T-helper 17 cell (primary cell): ENCODE results near the gene KBTBD8. TPM values are rescaled to one million over a fixed set of nuclear protein-coding genes. Genes with fewer than 3 reads are reported as not detected.

ENCODE experiments used
- ATAC-seq: fragments of 150-1000 bp; cut with Tn5 transposase; 2 replicates; pipeline ENCODE4 v1.10.0; 2021; ENCODE audit warnings: mild to moderate bottlenecking, moderate library complexity
- DNase-seq, 3 donors: peaks; one replicate each; pipeline versions ENCODE4 v3.0.0 to v3.0.0-alpha.2; 2020 to 2021
- H3K9me3 ChIP-seq: one replicate; pipeline ENCODE4 v1.7.0; 2013; ENCODE audit warnings: low read length, mild to moderate bottlenecking; ENCODE audit not compliant: control insufficient read depth, poor library complexity, severe bottlenecking
- H3K27ac Mint-ChIP-seq: one replicate; pipeline ENCODE4 v1.8.0; 2022; ENCODE audit warnings: mild to moderate bottlenecking, moderate library complexity, mixed read lengths
- H3K27me3 Mint-ChIP-seq: one replicate; pipeline ENCODE4 v1.8.0; 2022; ENCODE audit warnings: mixed read lengths
- H3K36me3 Mint-ChIP-seq: one replicate; pipeline ENCODE4 v1.8.0; 2022; ENCODE audit warnings: low read depth, mixed read lengths
- H3K4me1 Mint-ChIP-seq: one replicate; pipeline ENCODE4 v1.8.0; 2022; ENCODE audit warnings: mild to moderate bottlenecking, mixed read lengths
- H3K4me3 Mint-ChIP-seq: one replicate; pipeline ENCODE4 v1.8.0; 2022; ENCODE audit warnings: mild to moderate bottlenecking, moderate library complexity, mixed read lengths
- total RNA-seq, 4 donors: library from RNA in 2 of 4; stranded (reverse) in 2 of 4; gene quantifications; one replicate each; pipeline ENCODE4 v1.2.3 and lab custom pipeline; 2022 to 2026

KBTBD8 gene
- total RNA-seq, 2 donors from 2014 or later: 12.0 to 13.1 TPM

GRCh38 chr3:67005974-67006373, 7.9 kb downstream of the KBTBD8 start:
- peaks cover 32% of the 10 kb centered on the region for H3K4me1 Mint-ChIP-seq
- DNase-seq (no peak), ATAC-seq (no peak)
- no peaks in the 10 kb centered on the region for H3K9me3 ChIP-seq
- H3K36me3 Mint-ChIP-seq: peaks cover 20% of the 10 kb centered on the region
- H3K4me3 Mint-ChIP-seq: no peak overlapping the region
- H3K27ac Mint-ChIP-seq: peak overlapping the region; percentile 19
- H3K27me3 Mint-ChIP-seq: no peaks in the 10 kb centered on the region

- Mint-ChIP-seq H3K27me3 (no peaks in the 10 kb centered on the region), H3K36me3 (peaks cover 22% of the 10 kb centered on the region), H3K4me1 (peaks cover 29% of the 10 kb centered on the region), H3K27ac (no peak overlapping the region), H3K4me3 (no peak overlapping the region)
- ATAC-seq: no peak
- DNase-seq: no peak
- no peaks in the 10 kb centered on the region for H3K9me3 ChIP-seq
Measured at GRCh38 chr3:67006460-67006859, 8.4 kb downstream of the KBTBD8 start.

- no peak overlapping the region for H3K27ac Mint-ChIP-seq
- H3K27me3 Mint-ChIP-seq: no peaks in the 10 kb centered on the region
- ATAC-seq: no peak
Measured at GRCh38 chr3:67008388-67008787, 10.3 kb downstream of the KBTBD8 start.

GRCh38 chr3:67009716-67010115, 11.6 kb downstream of the KBTBD8 start:
- no peak for DNase-seq
- H3K4me3 Mint-ChIP-seq: no peak overlapping the region
- H3K36me3 Mint-ChIP-seq: peaks cover 18% of the 10 kb centered on the region
- H3K27ac Mint-ChIP-seq: no peak overlapping the region
- H3K9me3 ChIP-seq: no peaks in the 10 kb centered on the region
- H3K27me3 Mint-ChIP-seq: no peaks in the 10 kb centered on the region
- no peak for ATAC-seq
- H3K4me1 Mint-ChIP-seq: peaks cover 22% of the 10 kb centered on the region

More at GRCh38 chr3:67008388-67008787, 10.3 kb downstream of the KBTBD8 start:
- no peak for DNase-seq
- no peaks in the 10 kb centered on the region for H3K9me3 ChIP-seq
- Mint-ChIP-seq H3K36me3 (peaks cover 26% of the 10 kb centered on the region), H3K4me1 (peaks cover 27% of the 10 kb centered on the region), H3K4me3 (no peak overlapping the region)

- Mint-ChIP-seq H3K36me3 (peaks cover 15% of the 10 kb centered on the region), H3K27ac (no peak overlapping the region), H3K4me1 (peaks cover 17% of the 10 kb centered on the region), H3K27me3 (no peaks in the 10 kb centered on the region), H3K4me3 (no peak overlapping the region)
- ATAC-seq (no peak), DNase-seq (no peak)
- H3K9me3 ChIP-seq: no peaks in the 10 kb centered on the region
Measured at GRCh38 chr3:67011414-67012131, 13.5 kb downstream of the KBTBD8 start.

- Mint-ChIP-seq H3K4me1 (peaks cover 23% of the 10 kb centered on the region), H3K36me3 (peaks cover 15% of the 10 kb centered on the region), H3K27me3 (no peaks in the 10 kb centered on the region), H3K27ac (no peak overlapping the region), H3K4me3 (no peak overlapping the region)
- no peak for DNase-seq
- H3K9me3 ChIP-seq: no peaks in the 10 kb centered on the region
- no peak for ATAC-seq
Measured at GRCh38 chr3:67012564-67012963, 14.5 kb downstream of the KBTBD8 start.

- H3K9me3 ChIP-seq: no peaks in the 10 kb centered on the region
- Mint-ChIP-seq H3K4me1 (peaks cover 21% of the 10 kb centered on the region), H3K36me3 (peaks cover 13% of the 10 kb centered on the region), H3K27ac (peak overlapping the region; percentile 90), H3K27me3 (no peaks in the 10 kb centered on the region), H3K4me3 (no peak overlapping the region)
- DNase-seq (no peak), ATAC-seq (no peak)
Measured at GRCh38 chr3:67015702-67016484, 17.8 kb downstream of the KBTBD8 start.

- Mint-ChIP-seq H3K27me3 (no peaks in the 10 kb centered on the region), H3K4me1 (peaks cover 19% of the 10 kb centered on the region), H3K36me3 (peaks cover 11% of the 10 kb centered on the region), H3K4me3 (peak overlapping the region; percentile 19), H3K27ac (peak overlapping the region; percentile 90)
- DNase-seq (no peak), ATAC-seq (peak; percentile 51)
- H3K9me3 ChIP-seq: no peaks in the 10 kb centered on the region
Measured at GRCh38 chr3:67016522-67017080, 18.5 kb downstream of the KBTBD8 start.

- peaks cover 19% of the 10 kb centered on the region for H3K4me1 Mint-ChIP-seq
Measured at GRCh38 chr3:67017211-67017610, 19.1 kb downstream of the KBTBD8 start.

GRCh38 chr3:67018105-67018788, 20.1 kb downstream of the KBTBD8 start:
- Mint-ChIP-seq H3K27me3 (no peaks in the 10 kb centered on the region), H3K4me1 (peaks cover 19% of the 10 kb centered on the region), H3K27ac (peak overlapping the region; percentile 74), H3K36me3 (peaks cover 3% of the 10 kb centered on the region), H3K4me3 (peak overlapping the region; percentile 19)
- DNase-seq (no peak), ATAC-seq (no peak)
- H3K9me3 ChIP-seq: no peaks in the 10 kb centered on the region

More at GRCh38 chr3:67017211-67017610, 19.1 kb downstream of the KBTBD8 start:
- Mint-ChIP-seq H3K4me3 (no peak overlapping the region), H3K27me3 (no peaks in the 10 kb centered on the region), H3K27ac (no peak overlapping the region), H3K36me3 (peaks cover 5% of the 10 kb centered on the region)
- ATAC-seq: no peak
- DNase-seq: no peak
- H3K9me3 ChIP-seq: no peaks in the 10 kb centered on the region

GRCh38 chr3:67018789-67019526, 20.9 kb downstream of the KBTBD8 start:
- ATAC-seq: no peak
- DNase-seq: no peak
- Mint-ChIP-seq H3K27ac (peak overlapping the region; percentile 74), H3K4me3 (no peak overlapping the region), H3K27me3 (no peaks in the 10 kb centered on the region), H3K4me1 (peaks cover 19% of the 10 kb centered on the region), H3K36me3 (peaks cover 3% of the 10 kb centered on the region)
- no peaks in the 10 kb centered on the region for H3K9me3 ChIP-seq

- peak overlapping the region; percentile 19 for H3K4me3 Mint-ChIP-seq
- peaks cover 4% of the 10 kb centered on the region for H3K4me1 Mint-ChIP-seq
- no peak overlapping the region for H3K27ac Mint-ChIP-seq
- ATAC-seq: no peak
- DNase-seq: no peak
- H3K9me3 ChIP-seq: no peaks in the 10 kb centered on the region
- H3K36me3 Mint-ChIP-seq: no peaks in the 10 kb centered on the region
- H3K27me3 Mint-ChIP-seq: no peaks in the 10 kb centered on the region
Measured at GRCh38 chr3:67028001-67028784, 30.1 kb downstream of the KBTBD8 start.
